Germinal center (tissue), 1 donor: ENCODE data around the gene HDGF.
A peak's percentile ranks its signal among the peaks of the same experiment; 100 is the strongest.

Experiments
- DNase-seq: peaks from one replicate; pipeline ENCODE4 v3.0.0; 2012; ENCODE audit warnings: mixed read lengths, low spot score

The HDGF gene

DNA sequence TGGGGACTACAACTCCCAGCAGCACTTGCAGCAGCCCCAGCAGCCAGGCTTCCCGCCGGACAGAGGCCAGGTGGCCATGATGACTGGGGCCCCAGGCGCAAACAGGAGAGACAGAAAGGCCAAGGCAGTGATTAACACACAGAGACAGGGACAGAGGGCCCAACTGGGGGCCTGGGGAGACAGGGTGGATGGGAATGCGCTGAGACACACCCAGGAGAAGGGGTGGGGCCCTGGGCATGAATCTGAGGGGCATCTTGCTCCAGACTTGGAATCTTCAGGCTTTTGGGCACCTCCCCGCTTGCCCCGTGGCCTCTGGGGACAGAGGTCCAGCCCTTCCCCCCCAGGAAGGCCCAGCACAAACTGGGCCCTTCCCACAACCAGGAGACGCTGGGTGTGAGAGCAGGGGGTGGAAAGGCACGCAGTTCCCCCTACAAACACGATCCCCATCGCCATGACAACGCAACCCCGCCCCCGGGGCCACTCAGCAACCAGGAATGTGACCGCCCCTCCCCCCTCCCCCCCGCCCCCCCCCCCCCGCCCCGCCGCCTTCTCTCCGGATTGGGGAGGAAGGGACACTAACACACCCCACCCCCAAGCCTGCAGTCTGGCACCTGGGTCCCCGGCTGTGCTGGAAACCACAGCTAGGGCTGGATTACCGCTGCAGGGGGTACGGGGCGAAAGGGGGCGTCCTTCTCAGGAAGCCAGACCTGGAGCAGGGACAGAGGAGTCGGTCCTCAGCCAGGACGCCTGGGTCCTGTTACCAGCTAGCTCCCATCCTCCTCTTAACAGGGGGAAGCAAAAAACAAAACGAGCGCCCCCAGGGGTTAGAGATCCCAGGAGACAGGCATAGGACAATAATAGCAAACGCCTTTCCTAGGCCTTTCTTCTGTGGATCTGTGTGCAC lies 4.5 kb downstream of the HDGF start:
- DNase-seq = peak; percentile 54

DNA sequence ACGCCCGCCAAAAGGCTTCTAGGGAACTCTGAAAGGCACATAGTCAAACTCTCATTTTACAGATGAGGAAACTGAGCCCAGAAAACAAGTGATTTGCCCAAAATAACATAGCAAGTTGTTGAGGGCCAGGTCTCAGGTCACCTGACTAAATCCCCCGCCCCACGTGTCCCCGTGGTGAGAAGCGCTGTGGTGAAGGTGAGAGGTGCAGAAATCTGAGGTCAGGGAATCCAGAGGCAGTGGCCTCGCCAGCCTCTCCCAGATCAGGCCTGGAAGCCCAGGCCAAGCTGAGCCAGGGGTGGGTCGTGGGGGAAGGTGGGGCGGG lies 5.1 kb downstream of the HDGF start:
- DNase-seq = no peak

DNA sequence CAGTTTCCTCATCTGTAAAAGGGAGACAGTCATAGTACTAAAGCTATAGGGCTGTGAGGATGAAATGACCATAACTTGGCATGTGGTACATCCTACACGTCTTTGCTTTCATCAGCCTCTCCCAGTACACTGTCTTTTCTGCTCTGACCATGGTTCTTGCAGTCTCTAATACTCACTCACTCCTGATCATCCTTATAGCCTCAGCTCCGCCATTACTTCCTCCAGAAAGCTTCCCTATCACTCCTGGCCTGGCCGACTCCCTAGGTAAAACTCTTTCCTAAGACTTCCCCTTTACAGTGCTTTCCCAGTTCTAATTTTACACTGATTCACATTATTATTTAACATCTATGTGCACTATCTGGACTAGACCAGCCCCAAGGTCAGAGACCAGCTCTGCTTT lies 5.6 kb downstream of the HDGF start:
- no peak for DNase-seq

DNA sequence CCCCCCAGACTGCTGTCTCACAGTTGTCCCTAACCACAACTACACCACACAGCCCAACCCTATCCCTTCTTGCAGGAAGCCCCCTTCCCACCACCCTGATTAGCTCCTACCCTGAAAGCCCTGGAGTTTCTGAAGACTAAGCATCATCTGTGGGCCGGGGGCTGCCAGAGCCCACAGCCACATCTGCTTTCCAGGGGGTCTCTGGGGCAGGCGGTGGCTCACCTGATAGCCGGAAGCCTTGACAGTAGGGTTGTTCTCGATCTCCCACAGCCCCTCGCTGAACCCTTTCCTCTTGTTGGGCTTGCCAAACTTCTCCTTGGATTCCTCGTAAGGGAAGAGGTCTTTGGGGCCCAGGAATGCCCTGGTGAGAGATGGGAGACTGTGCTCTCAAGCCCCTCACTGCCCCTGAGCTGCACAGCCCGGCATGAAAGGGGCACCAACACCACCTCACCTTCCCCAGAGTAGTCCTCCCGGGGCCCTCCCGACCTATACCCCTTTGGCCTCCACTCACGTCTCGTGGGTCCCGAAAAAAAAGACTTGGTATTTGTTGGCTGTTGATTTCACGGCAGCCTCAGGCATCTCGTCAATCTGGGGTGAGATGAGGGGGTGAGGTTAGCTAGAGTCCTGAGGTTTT lies 6.6 kb downstream of the HDGF start:
- no peak for DNase-seq

DNA sequence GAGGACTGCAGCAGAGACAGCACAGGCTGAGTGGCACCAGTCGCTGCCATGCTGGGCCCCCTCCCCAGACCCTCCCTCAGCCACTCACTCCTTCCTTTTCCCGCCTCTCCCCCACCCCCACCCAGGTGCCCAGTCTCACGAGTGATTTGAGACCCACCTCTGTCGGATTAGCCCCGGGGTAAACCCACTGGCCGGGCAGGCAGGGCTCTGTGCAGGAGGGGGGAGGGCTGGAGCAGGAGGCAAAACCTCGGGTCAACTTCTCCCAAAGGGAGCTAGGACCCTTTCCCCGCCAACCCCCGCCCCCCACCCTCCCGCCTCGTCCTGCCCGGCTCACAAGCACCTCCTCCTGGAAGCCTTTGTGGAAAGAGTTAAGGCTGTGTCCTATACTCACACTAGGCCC lies 7.1 kb downstream of the HDGF start:
- DNase-seq = no peak

DNA sequence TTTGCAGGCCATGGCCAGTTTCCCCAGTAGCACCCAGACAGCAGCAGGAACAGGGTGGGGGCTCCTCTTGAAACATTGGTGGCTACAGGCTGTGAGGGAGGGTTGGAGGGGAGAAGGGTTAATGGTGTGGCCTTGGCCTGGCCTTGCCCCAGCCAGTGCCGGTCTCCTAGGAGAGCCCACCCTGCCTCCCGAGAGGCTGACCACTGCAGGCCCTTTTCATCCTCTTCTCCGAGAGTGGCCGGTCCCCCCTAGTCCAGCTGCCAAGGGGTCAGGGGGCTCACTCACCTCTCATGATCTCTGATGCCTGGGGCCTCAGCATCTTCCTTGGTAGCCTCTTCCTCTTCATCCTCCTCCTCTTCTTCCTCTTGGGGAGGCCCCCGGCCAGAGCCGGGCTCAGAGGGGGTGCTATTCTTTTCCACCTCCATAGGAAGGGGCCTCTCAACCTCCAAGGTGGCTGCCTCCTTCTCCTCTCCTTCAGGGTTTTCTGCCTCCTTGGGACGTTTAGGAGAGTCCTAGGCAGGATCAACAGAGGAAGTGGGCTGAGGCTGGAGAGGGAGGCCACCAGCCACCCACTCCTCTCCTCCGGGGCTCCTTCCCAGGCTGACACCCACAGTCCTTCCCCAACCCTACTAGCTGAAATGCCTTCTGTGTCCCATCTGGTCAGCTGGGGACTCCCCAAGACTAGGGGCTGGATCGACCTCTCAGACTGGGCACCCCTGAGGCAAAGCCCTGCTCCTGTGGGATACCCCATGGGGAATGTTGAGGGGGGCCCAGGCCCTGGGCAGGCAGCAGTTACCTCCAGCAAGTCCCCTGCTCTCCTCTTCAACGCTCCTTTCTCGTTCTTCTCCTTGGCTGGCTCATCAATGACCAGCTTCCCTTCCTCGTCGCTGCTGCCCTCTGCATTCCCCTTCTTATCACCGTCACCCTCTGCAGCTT lies 7.8 kb downstream of the HDGF start:
- no peak for DNase-seq

DNA sequence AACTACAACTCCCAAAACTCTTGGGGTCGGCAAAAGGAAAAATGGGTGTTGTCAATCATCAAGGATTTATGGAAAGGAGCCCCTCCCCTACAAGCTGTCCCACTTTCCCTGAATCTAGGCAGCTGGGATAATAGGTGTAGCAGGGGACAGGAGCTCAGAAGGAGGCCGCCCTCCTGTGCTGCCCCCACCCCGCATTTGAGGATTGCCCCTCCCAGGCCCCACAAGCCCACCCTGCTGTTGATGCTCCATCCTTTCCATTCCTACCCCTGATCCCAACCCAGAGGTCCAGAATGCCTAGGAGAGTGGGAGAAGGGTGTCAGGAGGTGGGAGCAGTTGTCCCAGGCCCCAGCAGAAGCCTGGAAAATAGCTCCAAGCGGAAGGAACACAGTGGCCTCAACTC lies 8.7 kb downstream of the HDGF start:
- DNase-seq = no peak

DNA sequence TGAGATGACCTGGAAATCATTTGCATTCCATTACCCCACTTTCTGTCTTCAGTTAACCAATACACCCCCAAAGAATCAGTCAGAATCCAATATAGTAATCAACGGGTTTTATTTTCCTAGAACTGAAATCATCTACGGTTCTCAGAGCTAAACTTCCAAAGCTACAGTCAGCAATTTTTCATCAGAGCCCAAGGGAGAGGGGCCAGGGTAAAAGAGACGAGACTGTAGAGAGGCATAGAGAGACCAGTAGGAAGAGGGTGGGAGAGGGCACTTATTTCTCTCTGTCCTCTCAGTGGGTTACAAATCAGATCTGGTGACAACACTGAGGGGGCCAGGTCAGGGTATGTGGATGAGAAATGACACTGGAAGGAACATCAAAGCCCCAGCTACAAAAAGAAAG lies 9.5 kb downstream of the HDGF start:
- no peak for DNase-seq

DNA sequence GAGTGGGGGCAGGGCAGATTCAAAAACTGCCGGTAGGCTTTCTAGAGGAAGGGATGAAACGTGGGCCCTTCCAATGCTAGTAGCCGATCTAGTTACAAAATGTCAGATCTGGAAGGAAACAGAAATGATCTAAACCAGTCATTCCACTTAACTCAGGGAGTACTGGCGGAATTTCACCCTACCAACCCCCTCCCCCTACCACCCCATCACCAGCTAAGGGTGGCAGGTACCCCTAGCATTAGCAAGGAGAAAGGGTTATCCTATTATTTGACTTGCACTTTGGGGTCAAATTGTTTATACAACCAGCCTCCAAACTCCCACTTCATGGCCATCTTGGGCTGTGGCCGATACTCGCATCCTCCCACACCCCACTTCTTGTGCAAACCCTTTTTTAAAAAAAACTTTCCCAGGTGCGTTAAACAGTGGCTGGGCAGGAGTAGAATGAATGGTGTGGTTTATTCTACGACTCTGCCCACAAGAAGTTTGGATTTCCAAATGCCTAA lies 9.9 kb downstream of the HDGF start:
- no peak for DNase-seq

DNA sequence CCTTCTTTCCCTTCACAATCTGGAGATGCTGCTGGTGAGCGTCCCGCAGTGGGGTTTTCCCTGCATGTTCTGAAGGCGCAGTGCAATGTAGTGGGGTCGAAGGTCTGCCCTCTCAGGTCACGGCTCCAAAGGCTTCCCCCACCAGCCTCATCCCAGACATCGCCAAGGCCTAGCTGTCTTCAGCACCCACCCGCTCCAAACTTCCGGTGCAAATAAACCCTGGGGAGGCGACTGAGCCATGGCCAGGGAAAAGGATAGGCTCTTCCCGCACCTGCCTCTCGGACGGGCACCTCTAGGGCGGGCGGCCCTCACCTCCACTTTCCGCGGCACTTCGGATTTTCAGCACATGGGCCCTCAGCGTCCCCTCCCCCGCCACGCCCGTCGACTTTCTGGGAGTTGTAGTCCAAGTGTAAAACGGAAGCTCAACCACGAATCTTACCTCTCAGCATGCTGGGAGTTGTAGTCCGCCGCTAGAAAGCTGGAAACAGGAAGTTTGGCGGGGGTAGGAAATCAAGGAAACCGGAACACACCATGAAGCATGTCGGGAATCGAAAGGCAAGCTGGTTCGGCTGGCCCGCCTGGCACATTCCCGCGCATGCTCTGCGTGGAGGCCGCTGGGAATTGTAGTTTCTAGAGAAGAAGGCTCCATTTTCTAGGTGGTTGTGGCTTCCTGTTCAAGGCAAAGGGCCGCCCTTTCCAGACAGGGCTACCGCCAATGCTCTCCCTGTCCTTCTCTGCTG lies 10.6 kb downstream of the HDGF start, which contains the start of gene MRPL24:
MRPL24 (minus strand) TSS at position 348 of the 740 bp plus-strand sequence. CDS start 2,384 bp downstream, outside the sequence.
- DNase-seq = peak; percentile 95

DNA sequence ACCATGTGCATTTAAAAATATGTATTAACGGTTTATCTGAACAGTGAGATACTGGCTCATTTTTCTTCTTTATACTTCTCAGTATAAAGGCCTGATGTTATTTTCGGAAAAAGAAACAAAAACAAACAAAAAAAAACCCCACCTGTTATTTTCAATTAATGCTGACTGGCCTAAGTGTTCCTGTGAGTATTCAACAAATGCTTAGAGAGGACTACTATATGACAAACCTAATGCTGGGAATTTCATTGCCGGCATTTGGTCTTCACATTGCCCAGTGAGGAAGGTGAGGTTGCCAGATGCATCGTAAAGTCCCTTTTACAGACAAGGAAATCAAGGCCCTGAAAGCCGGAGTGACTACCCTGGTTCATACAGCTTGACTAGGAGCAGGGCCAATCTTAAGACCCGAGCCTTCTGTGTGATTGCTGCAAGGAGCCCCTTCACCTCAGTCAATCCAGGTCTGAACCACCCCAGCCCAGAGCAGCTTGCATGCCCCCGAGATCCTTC lies 11.2 kb downstream of the HDGF start:
- no peak for DNase-seq

DNA sequence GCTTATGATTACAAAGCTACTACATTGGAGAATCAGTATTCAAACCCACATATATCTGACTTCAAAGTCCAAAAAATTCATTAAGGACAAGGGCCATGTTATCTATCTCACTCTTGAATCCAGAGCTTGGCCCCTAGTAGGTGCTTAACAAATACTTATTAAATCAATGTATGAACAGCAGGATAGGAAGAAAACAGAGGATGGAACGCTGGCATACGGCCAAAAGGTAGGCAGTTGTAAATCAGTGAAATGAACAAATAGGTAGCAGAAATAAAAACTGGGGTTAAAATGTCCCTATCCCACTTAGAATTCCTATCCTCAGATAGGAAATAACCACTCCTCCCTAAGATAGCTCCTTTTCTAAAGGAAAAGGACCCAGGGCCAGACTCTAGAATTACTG lies 12.6 kb downstream of the HDGF start:
- DNase-seq = no peak

DNA sequence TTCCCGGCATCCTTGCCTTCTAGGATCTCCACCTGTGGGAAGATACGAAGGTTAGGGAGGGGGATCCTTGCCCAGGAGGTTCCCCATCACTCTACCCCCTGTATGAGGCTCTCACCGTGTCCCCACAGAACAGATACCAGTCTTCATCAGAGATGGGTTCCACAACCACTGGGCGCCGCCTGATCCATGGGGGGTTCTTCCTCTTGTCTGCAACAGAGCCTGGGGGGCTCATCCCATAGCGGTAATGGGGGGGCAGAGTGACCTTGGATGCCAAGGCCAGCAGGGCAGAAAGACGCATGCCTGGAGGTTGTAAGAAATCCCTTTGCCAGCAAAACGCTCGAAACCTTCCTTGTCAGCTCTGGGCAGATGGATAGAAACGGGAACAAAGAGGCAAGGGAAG lies 13.1 kb downstream of the HDGF start:
- DNase-seq = no peak

DNA sequence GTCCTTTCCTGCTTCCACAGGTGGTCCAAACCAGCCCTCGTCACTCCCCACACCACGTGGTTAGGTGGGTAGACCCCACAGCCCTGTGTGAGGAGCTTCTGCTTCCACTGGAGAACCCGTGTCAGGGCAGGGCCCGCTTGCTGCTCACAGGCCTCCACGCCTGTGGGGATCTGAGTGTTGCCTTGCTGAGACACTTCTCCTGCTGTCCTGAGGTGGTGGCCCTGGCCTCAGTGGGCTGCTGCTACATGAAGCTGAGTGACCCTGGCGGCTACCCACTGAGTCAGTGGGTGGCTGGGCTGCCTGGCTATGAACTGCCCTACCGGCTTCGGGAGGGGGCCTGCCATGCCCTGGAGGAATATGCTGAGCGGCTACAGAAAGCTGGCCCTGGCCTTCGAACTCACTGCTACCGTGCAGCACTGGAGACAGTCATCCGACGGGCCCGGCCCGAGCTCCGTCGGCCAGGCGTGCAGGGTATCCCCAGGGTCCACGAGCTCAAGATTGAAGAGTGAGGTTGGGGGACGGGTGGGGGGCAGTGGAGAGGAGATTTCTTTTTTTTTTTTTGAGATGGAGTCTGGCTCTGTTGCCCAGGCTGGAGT lies 17.4 kb downstream of the HDGF start:
- DNase-seq = no peak

DNA sequence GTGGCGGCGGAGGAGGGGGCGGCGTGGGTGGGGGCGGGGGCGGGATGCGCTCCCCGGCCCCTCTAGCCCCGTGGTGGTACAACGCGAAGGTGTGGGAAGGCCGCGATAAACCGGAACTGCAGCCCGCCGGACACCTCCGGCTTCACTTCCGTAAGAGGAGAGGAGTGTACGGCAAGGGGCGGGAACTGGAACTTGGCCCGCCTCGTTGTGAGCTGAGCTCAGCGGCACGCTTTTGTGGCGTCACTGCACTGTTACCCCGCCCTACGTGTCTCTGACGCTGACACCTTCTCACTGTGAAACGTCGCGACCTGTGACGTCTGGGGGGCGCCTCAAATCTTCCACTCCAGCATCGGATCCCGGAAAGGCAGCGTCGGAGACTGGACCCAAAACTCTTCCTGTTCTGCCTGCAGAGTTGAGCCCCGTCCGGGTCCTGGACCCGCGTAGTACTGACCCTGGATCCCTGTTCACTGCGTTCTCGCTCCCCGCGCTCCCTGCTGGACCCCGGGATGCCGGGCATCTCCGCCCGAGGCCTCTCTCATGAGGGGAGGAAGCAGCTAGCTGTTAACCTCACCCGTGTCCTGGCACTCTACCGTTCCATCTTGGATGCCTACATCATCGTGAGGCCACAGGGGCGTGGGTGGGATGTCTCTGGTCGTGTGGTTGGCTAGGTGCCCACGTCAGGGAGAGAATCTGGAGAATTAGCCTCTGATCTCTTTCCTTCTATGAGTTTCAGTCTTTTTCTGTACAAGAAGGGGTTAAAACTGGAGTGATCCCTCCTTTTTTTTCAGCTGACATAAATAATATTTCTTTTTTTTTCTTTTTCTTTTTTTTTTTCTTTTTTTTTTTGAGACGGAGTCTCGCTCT lies 22.6 kb downstream of the HDGF start, which contains the start of gene ISG20L2:
ISG20L2 (minus strand) TSS at position 168 of the 864 bp plus-strand sequence. CDS start 1,114 bp downstream, outside the sequence.
- peak; percentile 93 for DNase-seq

DNA sequence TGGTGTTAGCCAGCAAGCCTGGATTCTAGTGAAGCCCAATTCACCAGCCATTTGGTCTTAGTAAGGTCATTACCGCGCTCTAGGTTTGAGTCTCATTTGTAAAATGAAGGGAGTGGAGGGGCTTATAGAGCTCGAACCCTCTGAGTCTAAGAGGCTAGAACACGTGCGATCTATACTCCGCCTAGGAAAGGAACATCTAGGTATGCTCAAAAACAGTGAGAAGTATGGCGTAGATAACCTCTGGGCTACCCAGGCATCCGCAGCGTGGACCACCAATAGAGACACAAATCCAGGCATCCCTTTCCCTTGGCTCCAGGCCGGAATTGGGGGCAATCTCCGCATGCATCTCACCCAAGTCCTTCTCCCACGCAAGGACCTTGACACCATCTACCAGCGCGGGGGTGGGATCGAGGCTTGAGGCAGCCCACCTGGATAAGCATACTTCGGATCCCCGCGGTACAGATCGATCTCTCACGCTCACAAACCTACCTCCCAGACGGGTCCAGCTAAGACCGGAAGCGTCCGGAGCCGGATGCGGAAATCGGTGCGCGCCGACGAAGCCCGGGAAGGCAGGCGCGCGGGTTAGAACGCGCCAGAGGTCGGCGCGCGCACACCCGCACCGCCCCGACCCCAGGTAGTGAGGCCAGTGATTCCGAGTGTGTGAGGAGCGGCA lies 23.4 kb downstream of the HDGF start, which contains the start of gene METTL25B:
METTL25B (plus strand) TSS at position 544 of the 673 bp plus-strand sequence. CDS start 636 bp downstream, outside the sequence.
- no peak for DNase-seq

DNA sequence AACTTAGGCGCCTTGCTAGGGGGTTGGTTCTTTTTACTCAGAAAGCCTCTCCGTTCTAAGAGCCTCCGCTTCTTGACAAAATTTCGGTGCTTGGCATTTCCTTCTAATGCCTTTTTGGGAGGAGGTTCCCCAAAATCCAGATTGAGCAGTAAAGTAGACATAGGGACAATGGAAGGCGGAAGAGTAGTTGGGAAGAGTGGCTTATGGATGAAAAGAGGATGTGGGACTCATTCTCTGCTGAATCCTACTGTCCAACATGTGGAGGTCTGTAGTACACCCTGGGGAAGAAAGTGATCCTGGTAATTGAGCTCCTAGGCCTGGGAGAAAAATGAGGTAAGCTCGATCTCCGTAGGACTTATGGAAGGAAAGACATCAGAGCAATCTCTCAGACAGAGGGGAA lies 24.0 kb downstream of the HDGF start:
- no peak for DNase-seq

DNA sequence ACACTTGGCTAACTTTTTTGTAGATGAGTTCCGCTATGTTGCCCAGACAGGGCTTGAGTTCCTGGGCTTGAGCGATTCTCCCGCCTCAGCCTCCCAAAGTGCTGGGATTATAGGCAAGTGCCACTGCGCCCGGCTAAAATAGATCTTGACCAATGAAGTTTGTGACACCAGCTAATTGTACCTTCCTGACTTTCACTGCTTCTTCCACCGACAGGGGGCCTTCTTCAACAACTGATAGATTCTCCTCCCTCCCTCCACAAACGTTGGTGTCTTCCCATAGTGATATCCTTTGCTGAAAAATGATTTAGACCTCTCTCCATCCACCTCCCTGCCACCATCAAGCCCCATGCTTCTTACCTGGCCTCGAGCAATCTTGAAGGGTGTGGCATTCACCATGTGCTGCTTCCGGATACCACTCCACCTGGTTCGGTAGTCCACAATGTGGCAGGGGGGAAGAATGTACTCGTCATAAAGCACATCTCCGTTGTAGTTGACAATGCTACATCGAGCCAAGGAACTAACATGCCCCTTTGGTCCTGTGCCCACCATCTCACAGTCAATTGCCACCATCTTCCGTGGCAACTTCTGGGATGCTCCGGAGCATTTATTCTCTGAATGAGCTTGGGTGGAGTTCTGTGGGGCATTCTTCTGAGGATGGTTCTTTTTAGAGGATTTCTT lies 24.8 kb downstream of the HDGF start:
- DNase-seq = peak; percentile 68
